ENCODE results near the gene EFTUD2.

The EFTUD2 gene

GRCh38 chr17:44898768-44899073, 524 bp downstream of the EFTUD2 start:
- H3K4me3 ChIP-seq (ENCODE audit: low read depth, low read length) = peak overlapping the region; percentile 95
- TF ChIP-seq CTCF (IDR thresholded peaks at IDR 0.05; ENCODE audit: low read depth, low read length, missing control alignments) = no peak
- no peak for DNase-seq (ENCODE audit: low read depth)

- no peak for DNase-seq (ENCODE audit: low read depth)
- no peak for TF ChIP-seq CTCF (IDR thresholded peaks at IDR 0.05; ENCODE audit: low read depth, low read length, missing control alignments)
- H3K4me3 ChIP-seq (ENCODE audit: low read depth, low read length) = no peak overlapping the region
These were observed 4.6 kb downstream of the EFTUD2 start for GRCh38 chr17:44894642-44895041.

- no peak overlapping the region for H3K4me3 ChIP-seq (ENCODE audit: low read depth, low read length)
- no peak for TF ChIP-seq CTCF (IDR thresholded peaks at IDR 0.05; ENCODE audit: low read depth, low read length, missing control alignments)
- no peak for DNase-seq (ENCODE audit: low read depth)
These were observed 7.0 kb downstream of the EFTUD2 start for GRCh38 chr17:44892250-44892649.

- no peak for DNase-seq (ENCODE audit: low read depth)
- H3K4me3 ChIP-seq (ENCODE audit: low read depth, low read length) = no peak overlapping the region
These were observed 10.2 kb downstream of the EFTUD2 start for GRCh38 chr17:44889003-44889402.

DNA sequence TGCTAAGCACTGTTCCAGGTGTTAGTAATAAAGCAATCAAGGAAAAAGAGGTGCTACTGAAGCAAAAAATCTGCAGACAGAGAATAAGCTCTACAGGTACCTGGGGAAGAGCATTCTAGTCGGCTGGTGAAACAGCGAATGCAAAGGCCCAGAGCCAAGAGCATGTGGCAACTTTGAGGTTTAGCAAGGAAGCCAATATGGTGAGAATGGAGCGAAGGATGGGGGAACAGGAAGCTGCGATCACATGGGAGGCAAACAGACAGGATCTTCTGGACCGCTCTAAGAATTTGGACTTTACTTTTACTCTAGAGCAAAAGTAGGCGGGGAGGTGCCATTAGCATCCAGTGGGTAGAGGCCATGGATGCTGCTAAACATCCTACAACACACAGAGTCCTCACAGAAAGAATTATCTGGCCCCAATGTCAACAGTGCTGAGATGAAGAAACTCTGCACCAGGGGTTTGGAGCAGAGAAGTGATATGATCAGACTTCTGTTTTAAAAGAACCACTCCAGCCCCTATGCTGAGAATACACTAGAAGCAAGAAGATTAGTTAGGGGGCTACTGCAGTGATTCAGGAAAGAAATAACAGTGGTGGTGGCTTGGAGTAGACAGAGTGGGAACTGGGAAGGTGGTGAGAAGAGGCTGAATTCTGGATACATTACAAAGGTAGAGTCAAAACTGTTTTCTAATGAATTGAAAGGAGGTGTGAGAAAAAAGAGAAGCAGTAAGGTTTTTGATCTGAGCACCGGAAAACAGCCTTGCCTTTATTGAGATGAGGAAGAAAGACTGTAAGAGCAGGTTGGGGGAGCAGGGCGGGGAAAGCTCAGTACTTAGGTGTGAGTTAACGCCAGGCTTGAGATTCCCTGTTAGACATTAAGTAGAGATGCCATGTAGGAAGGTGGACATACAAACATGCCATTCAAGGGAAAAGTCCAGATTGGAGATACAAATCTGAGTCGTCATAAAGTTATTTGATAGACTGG, 11.0 kb downstream of the EFTUD2 start:
- no peak overlapping the region for H3K4me3 ChIP-seq (ENCODE audit: low read depth, low read length)
- no peak for DNase-seq (ENCODE audit: low read depth)
- TF ChIP-seq CTCF (IDR thresholded peaks at IDR 0.05; ENCODE audit: low read depth, low read length, missing control alignments) = no peak

More at GRCh38 chr17:44889003-44889402, 10.2 kb downstream of the EFTUD2 start:
- TF ChIP-seq CTCF (IDR thresholded peaks at IDR 0.05; ENCODE audit: low read depth, low read length, missing control alignments) = no peak

DNA sequence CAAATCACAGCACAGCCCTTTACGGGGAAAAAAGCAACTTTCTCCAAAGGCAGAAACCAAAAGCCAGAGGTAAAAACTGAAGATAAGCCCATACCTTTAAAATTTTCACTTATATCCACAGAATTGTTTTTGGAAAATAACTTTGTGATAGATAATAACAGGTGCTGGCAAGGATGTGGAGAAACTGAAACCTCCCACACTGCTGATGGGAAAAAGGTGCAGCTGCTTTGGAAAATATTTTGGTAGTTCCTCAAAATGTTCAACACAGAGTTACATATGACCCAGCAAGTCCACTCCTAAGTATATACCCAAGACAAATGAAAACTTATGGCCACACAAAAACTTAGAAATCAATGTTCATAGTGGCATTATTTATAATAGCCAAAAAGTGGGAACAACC, 12.2 kb downstream of the EFTUD2 start:
- H3K4me3 ChIP-seq (ENCODE audit: low read depth, low read length) = no peak overlapping the region
- DNase-seq (ENCODE audit: low read depth) = no peak
- no peak for TF ChIP-seq CTCF (IDR thresholded peaks at IDR 0.05; ENCODE audit: low read depth, low read length, missing control alignments)

GRCh38 chr17:44884941-44885340, 14.3 kb downstream of the EFTUD2 start:
- no peak for DNase-seq (ENCODE audit: low read depth)
- no peak for TF ChIP-seq CTCF (IDR thresholded peaks at IDR 0.05; ENCODE audit: low read depth, low read length, missing control alignments)
- H3K4me3 ChIP-seq (ENCODE audit: low read depth, low read length) = no peak overlapping the region
